ENCODE results near the gene RHOJ. TPM values are rescaled to one million over a fixed set of nuclear protein-coding genes. Genes with fewer than 3 reads are reported as not detected.
"Not testable (repeated sequence)": the region's sequence is repeated elsewhere in the genome, so short reads cannot be mapped to it uniquely, and the experiment has no call there.

RHOJ gene
- total RNA-seq, 1 donor = 0.43 TPM

DNA sequence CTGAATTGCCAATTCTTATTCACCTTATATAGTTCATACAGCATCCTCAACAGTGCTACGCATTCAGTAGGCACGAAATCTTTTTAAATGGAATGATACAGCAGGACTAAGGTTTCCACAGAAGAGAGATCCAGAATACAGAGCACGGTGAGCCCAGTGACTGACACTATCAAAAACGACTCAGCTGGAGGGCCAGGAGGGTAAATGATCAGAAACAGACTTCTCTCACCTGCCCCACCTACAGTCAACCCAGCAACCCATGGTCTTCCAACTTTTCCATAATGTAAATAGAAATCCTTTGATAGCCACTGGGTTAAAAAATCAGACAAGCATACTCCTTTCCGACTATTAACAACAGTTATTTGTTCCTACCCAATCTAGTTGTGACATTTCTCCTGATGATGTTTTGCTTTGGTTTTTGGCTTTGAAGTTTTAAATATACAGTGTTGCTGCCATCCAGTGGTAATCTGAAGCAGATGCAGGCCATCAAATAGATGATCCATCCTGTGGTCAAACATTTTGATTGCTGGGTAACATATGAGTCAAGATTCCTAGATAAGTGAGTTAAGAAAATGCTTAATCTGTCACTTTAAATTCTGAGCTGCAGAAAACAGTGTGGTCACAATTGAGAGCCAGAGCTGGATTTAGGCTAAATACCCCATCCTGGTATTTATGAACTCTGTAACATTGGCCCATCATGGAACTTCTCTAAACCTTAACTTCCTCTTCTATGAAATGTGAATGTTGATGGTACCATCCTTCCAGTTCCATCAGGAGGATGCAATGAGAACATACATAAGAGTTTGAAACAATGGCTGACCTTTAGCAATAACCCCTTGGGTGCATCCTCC lies 72.5 kb downstream of the RHOJ start:
- TF ChIP-seq, protein P1, sequence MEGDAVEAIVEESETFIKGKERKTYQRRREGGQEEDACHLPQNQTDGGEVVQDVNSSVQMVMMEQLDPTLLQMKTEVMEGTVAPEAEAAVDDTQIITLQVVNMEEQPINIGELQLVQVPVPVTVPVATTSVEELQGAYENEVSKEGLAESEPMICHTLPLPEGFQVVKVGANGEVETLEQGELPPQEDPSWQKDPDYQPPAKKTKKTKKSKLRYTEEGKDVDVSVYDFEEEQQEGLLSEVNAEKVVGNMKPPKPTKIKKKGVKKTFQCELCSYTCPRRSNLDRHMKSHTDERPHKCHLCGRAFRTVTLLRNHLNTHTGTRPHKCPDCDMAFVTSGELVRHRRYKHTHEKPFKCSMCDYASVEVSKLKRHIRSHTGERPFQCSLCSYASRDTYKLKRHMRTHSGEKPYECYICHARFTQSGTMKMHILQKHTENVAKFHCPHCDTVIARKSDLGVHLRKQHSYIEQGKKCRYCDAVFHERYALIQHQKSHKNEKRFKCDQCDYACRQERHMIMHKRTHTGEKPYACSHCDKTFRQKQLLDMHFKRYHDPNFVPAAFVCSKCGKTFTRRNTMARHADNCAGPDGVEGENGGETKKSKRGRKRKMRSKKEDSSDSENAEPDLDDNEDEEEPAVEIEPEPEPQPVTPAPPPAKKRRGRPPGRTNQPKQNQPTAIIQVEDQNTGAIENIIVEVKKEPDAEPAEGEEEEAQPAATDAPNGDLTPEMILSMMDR (IDR thresholded peaks at IDR 0.05; ENCODE audit: insufficient read depth, low read depth, low read length) = peak; percentile 79
- no peak overlapping the region for H3K4me3 ChIP-seq (ENCODE audit: low read depth, low read length)
- peak; percentile 52 for DNase-seq (ENCODE audit: low read depth)

GRCh38 chr14:63277591-63278183 lies 73.4 kb downstream of the RHOJ start:
- no peak overlapping the region for H3K4me3 ChIP-seq (ENCODE audit: low read depth, low read length)
- DNase-seq (ENCODE audit: low read depth) = no peak
- TF ChIP-seq, protein P1 (IDR thresholded peaks at IDR 0.05; ENCODE audit: insufficient read depth, low read depth, low read length) = no peak

- not testable (repeated sequence) for H3K4me3 ChIP-seq (ENCODE audit: low read depth, low read length); DNase-seq (ENCODE audit: low read depth)
These were observed 75.7 kb downstream of the RHOJ start for GRCh38 chr14:63279933-63280332.

DNA sequence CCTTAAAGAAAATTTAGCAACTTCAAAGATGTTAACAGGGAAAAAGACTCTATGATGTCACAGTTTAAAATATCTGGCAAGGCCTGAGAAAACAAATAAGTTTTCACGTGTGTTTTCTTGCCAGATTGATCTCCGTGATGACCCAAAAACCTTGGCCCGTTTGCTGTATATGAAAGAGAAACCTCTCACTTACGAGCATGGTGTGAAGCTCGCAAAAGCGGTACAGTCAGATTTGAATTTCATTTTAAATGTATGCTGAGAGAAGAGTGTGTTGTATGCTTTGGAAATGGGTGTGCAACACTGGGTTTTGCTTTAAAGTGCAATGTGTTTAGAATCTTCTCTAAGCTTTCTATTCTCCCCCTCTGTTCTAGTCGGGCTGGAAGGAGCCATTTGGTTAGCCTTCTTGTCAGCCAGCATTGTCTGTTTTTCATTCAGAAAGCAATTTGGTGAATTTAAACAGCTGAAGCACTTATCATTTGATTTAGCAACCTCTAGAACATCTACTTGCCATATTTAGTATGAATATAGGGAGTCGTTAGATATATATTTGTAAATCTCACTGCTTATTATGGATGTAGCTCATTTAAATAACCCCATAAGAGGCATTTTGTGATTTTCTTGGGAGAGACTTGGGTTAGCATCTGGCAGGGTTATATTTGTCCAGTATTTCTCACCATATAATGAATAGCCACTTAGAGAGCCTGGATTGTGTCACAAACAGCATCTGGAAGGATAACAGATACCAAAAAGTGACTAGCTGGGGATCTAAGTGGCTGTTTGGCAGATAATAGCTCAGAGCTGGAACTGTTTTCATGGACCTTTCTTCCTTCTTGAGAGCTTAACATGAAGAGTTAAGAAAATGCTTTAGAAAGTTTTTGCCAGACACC lies 79.0 kb downstream of the RHOJ start:
- peak overlapping the region; percentile 2 for H3K4me3 ChIP-seq (ENCODE audit: low read depth, low read length)
- no peak for DNase-seq (ENCODE audit: low read depth)
- TF ChIP-seq, protein P1 (IDR thresholded peaks at IDR 0.05; ENCODE audit: insufficient read depth, low read depth, low read length) = no peak

GRCh38 chr14:63283884-63284248 lies 79.6 kb downstream of the RHOJ start:
- DNase-seq (ENCODE audit: low read depth) = no peak
- no peak overlapping the region for H3K4me3 ChIP-seq (ENCODE audit: low read depth, low read length)
- TF ChIP-seq, protein P1 (IDR thresholded peaks at IDR 0.05; ENCODE audit: insufficient read depth, low read depth, low read length) = no peak

- TF ChIP-seq, protein P1 (IDR thresholded peaks at IDR 0.05; ENCODE audit: insufficient read depth, low read depth, low read length) = no peak
- no peak overlapping the region for H3K4me3 ChIP-seq (ENCODE audit: low read depth, low read length)
- DNase-seq (ENCODE audit: low read depth) = no peak
These were observed 81.8 kb downstream of the RHOJ start for GRCh38 chr14:63286071-63286470.

Data from fibroblast of villous mesenchyme (primary cell).